ENCODE data around the gene OGDH. TPM values are rescaled to one million over a fixed set of nuclear protein-coding genes. Genes with fewer than 3 reads are reported as not detected.

The OGDH gene
- total RNA-seq, 3 donors from 2014 or later (not counting 1 experiment from before 2014, with no cell fraction given) = 69.2 to 86.7 (median 81.4) TPM

DNA sequence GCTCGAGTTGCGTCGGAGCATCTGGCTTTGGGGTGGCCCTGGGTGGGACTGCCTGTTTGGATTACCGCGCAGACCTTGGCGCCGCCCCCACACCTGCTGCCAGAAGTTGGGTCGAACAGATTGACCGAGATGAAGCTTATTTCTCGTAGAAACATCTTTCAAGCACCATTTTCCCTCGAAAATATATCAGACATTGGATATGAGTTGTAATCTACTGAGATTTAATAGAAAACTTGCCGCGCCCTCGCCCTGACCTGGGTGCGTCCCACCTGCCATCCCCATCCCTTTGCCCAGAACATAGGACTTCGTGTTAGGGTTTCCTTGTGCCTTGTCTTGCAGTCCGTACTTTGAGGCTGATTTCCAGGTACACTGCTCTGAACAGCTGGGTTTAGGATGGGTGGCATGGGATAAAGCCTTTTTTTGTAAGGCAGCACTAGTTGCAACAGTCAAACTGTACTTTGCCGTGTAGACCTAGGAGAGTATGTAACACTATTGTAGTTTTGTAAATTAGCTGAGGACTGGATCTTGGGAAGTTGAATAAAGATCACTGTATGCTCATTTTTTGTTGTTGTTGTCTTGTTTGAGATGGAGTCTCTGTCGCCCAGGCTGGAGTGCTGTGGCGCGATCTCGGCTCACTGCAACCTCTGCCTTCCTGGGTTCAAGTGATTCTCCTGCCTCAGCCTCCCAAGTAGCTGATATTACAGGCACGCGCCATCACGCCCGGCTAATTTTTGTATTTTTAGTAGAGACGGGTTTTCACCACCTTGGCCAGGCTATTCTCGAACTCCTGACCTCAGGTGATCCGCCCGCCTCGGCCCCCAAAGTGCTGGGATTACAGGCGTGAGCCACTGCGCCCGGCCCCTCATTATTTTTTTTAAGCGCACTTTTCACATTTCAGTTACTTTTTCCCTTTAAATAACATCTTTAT lies 978 bp downstream of the OGDH start:
- peak overlapping the region; percentile 86 for H3K4me3 ChIP-seq (ENCODE audit: low read length)
- peaks cover 28% of the 10 kb centered on the region for H3K4me1 ChIP-seq (ENCODE audit: control insufficient read depth, insufficient read depth, low read length)
- H3K36me3 Mint-ChIP-seq = no peaks in the 10 kb centered on the region
- peak overlapping the region; percentile 99 to 100 for H3K27ac Mint-ChIP-seq
- no peaks in the 10 kb centered on the region for H3K36me3 ChIP-seq (ENCODE audit: control insufficient read depth, insufficient read depth, low read length)
- no peaks in the 10 kb centered on the region for H3K9me3 Mint-ChIP-seq
- H3K9me3 ChIP-seq (ENCODE audit: control insufficient read depth, insufficient read depth, low read length) = no peaks in the 10 kb centered on the region
- no peak for ATAC-seq
- WGBS (ENCODE audit: insufficient coverage) = 53% methylated on average over 33 of the region's 35 CpGs
- DNase-seq = no peak
- peak overlapping the region; percentile 92 for H3K27ac ChIP-seq (ENCODE audit: low read length)
- H3K27me3 Mint-ChIP-seq (ENCODE audit: low read depth in 2 of 2) = no peaks in the 10 kb centered on the region
- H3K27me3 ChIP-seq (ENCODE audit: control insufficient read depth, insufficient read depth, low read length) = no peaks in the 10 kb centered on the region
- TF ChIP-seq CTCF (IDR thresholded peaks at IDR 0.05) = no peak
- peak overlapping the region; percentile 99 for H3K4me3 Mint-ChIP-seq
- intact Hi-C loops (cut with micrococcal nuclease) = loop anchor here (10.0 kb wide), 1 partner anchor 507 kb away; the partner anchor contains the start of gene TBRG4
- peaks cover 33 to 35% of the 10 kb centered on the region in 2 donors for H3K4me1 Mint-ChIP-seq

- Mint-ChIP-seq H3K4me1 (peaks cover 33 to 35% of the 10 kb centered on the region in 2 donors), H3K9me3 (no peaks in the 10 kb centered on the region), H3K27ac (no peak overlapping the region), H3K27me3 (ENCODE audit: low read depth in 2 of 2) (no peaks in the 10 kb centered on the region), H3K4me3 (no peak overlapping the region), H3K36me3 (no peaks in the 10 kb centered on the region)
- Histone ChIP-seq H3K27ac (ENCODE audit: low read length) (no peak overlapping the region), H3K9me3 (ENCODE audit: control insufficient read depth, insufficient read depth, low read length) (no peaks in the 10 kb centered on the region), H3K4me1 (ENCODE audit: control insufficient read depth, insufficient read depth, low read length) (peaks cover 28% of the 10 kb centered on the region), H3K36me3 (ENCODE audit: control insufficient read depth, insufficient read depth, low read length) (no peaks in the 10 kb centered on the region), H3K4me3 (ENCODE audit: low read length) (no peak overlapping the region), H3K27me3 (ENCODE audit: control insufficient read depth, insufficient read depth, low read length) (no peaks in the 10 kb centered on the region)
- intact Hi-C loops (cut with micrococcal nuclease) = loop anchor here (10.0 kb wide), 1 partner anchor 506 kb away; the partner anchor contains the start of gene TBRG4
- WGBS (ENCODE audit: insufficient coverage) = 49% methylated on average over 14 of the region's 14 CpGs
- DNase-seq (peak in 1 of 2 donors; percentile 41), ATAC-seq (no peak)
- TF ChIP-seq CTCF (IDR thresholded peaks at IDR 0.05) = no peak
Measured at GRCh38 chr7:44608916-44609648, 2.7 kb downstream of the OGDH start.

- no peak overlapping the region for H3K4me3 ChIP-seq (ENCODE audit: low read length)
- H3K4me1 Mint-ChIP-seq = peaks cover 40% of the 10 kb centered on the region in 2 donors
- peak overlapping the region; percentile 5 for H3K4me3 Mint-ChIP-seq
Measured at GRCh38 chr7:44609829-44610228, 3.4 kb downstream of the OGDH start.

More at GRCh38 chr7:44609829-44610228, 3.4 kb downstream of the OGDH start:
- Mint-ChIP-seq H3K27me3 (ENCODE audit: low read depth in 2 of 2) (no peaks in the 10 kb centered on the region), H3K36me3 (no peaks in the 10 kb centered on the region), H3K27ac (no peak overlapping the region), H3K9me3 (no peaks in the 10 kb centered on the region)
- no peaks in the 10 kb centered on the region for H3K27me3 ChIP-seq (ENCODE audit: control insufficient read depth, insufficient read depth, low read length)
- H3K27ac ChIP-seq (ENCODE audit: low read length) = no peak overlapping the region
- H3K9me3 ChIP-seq (ENCODE audit: control insufficient read depth, insufficient read depth, low read length) = no peaks in the 10 kb centered on the region
- no peak for TF ChIP-seq CTCF (IDR thresholded peaks at IDR 0.05)
- ATAC-seq = no peak
- 93% methylated on average over 3 of the region's 3 CpGs for WGBS (ENCODE audit: insufficient coverage)
- H3K36me3 ChIP-seq (ENCODE audit: control insufficient read depth, insufficient read depth, low read length) = no peaks in the 10 kb centered on the region
- intact Hi-C loops (cut with micrococcal nuclease) = loop anchor here (10.0 kb wide), 1 partner anchor 505 kb away; the partner anchor contains the start of gene TBRG4
- peaks cover 30% of the 10 kb centered on the region for H3K4me1 ChIP-seq (ENCODE audit: control insufficient read depth, insufficient read depth, low read length)
- no peak for DNase-seq

Measured in natural killer cell (primary cell).